Stimulated activated naive CD8-positive, alpha-beta T cell treated with anti-CD3 and anti-CD28 coated beads, Interleukin-15, amount 100 ng/mL, for 72 hours (primary cell): ENCODE results near the gene KRTAP1-1.
"Not testable (repeated sequence)": the region's sequence is repeated elsewhere in the genome, so short reads cannot be mapped to it uniquely, and the experiment has no call there.

Experiments
- ATAC-seq: fragments of 150-1000 bp; cut with Tn5 transposase; 2 replicates; pipeline ENCODE4 v1.10.0; 2021; ENCODE audit warnings: mild to moderate bottlenecking, moderate library complexity
- DNase-seq, 2 donors: peaks; one replicate each; pipeline ENCODE4 v3.0.0; 2021 to 2022
- H3K27ac Mint-ChIP-seq, 2 donors: one replicate each; pipeline ENCODE4 v1.8.0; 2022; ENCODE audit warnings: mild to moderate bottlenecking in 2 of 2, mixed read lengths in 2 of 2, moderate library complexity in 2 of 2
- H3K27me3 Mint-ChIP-seq: one replicate; pipeline ENCODE4 v1.8.0; 2022; ENCODE audit warnings: mixed read lengths
- H3K4me1 Mint-ChIP-seq: one replicate; pipeline ENCODE4 v1.8.0; 2022; ENCODE audit warnings: mild to moderate bottlenecking, mixed read lengths
- H3K4me3 Mint-ChIP-seq, 2 donors: one replicate each; pipeline ENCODE4 v1.8.0; 2022; ENCODE audit warnings: mild to moderate bottlenecking in 2 of 2, mixed read lengths in 2 of 2, moderate library complexity in 1 of 2
- H3K9me3 Mint-ChIP-seq, 2 donors: one replicate each; pipeline ENCODE4 v1.8.0; 2022; ENCODE audit warnings: mixed read lengths in 2 of 2

Gene KRTAP1-1, protein sequence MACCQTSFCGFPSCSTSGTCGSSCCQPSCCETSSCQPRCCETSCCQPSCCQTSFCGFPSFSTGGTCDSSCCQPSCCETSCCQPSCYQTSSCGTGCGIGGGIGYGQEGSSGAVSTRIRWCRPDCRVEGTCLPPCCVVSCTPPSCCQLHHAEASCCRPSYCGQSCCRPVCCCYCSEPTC

DNA sequence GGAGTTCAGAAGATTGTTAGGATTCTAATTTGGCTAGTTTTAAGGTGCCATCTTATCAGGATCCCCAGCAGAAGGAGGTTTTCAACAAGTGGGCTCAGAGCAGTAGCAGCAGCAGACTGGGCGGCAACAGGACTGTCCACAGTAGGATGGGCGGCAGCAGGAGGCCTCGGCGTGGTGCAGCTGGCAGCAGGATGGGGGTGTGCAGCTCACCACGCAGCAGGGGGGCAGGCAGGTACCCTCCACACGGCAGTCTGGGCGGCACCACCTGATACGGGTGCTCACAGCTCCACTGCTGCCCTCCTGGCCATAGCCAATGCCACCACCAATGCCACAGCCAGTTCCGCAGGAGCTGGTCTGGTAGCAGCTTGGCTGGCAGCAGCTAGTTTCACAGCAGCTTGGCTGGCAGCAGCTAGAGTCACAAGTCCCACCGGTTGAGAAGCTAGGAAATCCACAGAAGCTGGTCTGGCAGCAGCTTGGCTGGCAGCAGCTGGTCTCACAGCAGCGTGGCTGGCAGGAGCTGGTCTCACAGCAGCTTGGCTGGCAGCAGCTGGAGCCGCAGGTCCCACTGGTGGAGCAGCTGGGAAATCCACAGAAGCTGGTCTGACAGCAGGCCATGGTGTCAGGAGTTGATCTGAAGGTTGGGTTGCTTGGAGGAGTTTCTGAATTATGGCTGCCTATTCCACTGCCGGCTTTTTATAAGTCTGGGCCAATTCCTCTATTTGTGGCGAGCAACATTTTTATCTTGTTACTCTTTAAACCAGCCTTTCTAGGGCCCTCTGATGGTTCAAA is at the start of gene KRTAP1-1:
Gene KRTAP1-1 (minus strand): TSS at position 668 of the 789 bp plus-strand sequence. CDS start 53 bp downstream, at position 615.
- not testable (repeated sequence) for H3K4me3 Mint-ChIP-seq

DNA sequence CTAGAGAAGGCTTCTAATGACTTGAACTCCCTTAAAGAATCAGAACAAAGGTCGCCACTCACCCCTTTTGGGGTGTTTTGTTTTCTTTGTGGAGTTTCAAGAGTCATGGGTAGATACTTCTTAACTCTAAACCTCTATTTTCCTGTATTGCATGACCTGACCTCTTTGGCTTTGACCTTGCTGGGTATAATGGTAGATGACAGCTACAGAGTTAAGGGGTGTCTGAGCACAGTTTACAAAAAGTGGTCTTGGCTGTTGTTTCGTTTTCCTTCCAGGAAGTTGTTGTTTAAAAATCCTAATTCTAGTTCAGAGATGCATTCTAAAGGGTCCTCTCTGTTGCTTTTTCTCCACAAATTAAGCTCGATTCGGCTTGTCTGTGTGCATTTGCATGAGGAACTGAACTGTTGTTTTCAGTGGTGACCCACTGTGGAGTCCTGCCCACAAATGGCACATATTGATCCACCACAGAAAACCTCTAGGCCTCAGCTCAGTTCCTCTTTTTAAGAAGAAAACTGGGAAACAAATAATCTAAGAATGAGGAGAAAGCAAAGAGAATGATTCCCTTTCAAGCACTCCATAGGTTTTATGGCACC is 47.6 kb upstream of the KRTAP1-1 start:
- not testable (repeated sequence) for H3K4me1 Mint-ChIP-seq, H3K27me3 Mint-ChIP-seq, DNase-seq, H3K27ac Mint-ChIP-seq, H3K9me3 Mint-ChIP-seq, ATAC-seq, H3K4me3 Mint-ChIP-seq

More for the DNA sequence above, at the start of gene KRTAP1-1:
- ATAC-seq, H3K27ac Mint-ChIP-seq, H3K27me3 Mint-ChIP-seq, DNase-seq, H3K9me3 Mint-ChIP-seq, H3K4me1 Mint-ChIP-seq: not testable (repeated sequence)

DNA sequence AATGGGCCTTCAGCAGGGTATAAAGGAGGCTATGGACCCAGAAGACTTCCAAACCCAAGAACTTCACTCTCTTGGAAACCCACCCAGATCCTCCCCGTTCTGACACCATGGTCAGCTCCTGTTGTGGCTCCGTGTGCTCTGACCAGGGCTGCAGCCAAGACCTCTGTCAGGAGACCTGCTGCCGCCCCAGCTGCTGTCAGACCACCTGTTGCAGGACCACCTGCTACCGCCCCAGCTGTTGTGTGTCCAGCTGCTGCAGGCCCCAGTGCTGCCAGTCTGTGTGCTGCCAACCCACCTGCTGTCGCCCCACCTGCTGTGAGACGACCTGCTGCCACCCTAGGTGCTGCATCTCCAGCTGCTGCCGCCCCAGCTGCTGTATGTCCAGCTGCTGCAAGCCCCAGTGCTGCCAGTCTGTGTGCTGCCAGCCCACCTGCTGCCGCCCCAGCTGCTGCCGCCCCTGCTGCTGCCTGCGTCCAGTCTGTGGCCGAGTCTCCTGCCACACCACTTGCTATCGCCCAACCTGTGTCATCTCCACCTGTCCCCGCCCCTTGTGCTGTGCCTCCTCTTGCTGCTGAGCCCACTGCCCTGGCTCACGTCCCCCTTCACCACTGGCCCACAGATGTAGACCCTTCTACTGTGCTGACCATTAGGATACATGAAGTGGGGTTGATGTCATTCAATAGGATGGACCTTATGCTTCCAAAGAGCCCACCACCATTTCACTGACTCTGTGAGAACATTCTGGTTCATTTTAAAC is 43.0 kb upstream of the KRTAP1-1 start, which contains the start of gene KRTAP4-7:
Gene KRTAP4-7 (plus strand): TSS at position 51 of the 757 bp plus-strand sequence. CDS start 57 bp downstream, at position 108.
- not testable (repeated sequence) for H3K27me3 Mint-ChIP-seq, H3K9me3 Mint-ChIP-seq, H3K4me1 Mint-ChIP-seq, ATAC-seq, H3K4me3 Mint-ChIP-seq, H3K27ac Mint-ChIP-seq, DNase-seq

DNA sequence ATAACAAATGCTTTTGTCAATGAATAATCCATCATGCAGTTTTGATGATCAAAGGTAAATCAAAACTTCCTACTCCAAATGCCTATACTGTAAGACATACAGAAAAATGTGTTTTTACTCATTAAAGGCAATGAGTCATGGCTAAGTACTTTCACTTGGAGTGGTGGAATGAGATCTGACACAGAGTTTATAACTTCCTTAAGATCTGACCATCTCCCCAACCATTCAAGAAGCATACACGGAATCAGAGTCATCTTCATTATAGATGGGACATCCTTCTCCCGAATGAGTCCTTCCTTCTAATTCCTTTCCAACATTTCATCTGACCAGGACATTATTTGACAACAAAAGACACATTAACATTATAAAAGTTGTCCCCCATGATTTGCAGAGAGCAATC is 42.2 kb upstream of the KRTAP1-1 start:
- H3K9me3 Mint-ChIP-seq, ATAC-seq, H3K27me3 Mint-ChIP-seq, H3K4me1 Mint-ChIP-seq, H3K27ac Mint-ChIP-seq, DNase-seq, H3K4me3 Mint-ChIP-seq: not testable (repeated sequence)

DNA sequence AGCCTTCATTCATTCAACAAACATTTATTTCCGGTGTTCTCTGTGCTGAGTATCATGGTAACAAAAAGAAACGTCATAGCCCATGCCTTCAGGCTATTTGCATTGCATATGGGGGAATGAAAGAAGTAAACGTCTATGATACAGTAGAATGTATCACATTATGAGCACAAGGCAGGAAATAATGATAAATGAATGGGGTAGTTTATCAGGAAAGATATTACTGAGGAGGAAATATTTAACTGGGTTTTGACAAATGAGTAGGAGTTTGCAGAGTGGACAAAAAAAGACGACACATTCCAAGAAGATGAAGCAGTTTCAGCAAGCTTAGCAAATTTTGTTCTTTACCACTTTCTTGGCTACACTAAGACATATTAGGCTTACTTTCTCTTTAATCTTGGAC is 41.4 kb upstream of the KRTAP1-1 start:
- Mint-ChIP-seq H3K9me3 (no peaks in the 10 kb centered on the region), H3K27ac (no peak overlapping the region), H3K4me3 (no peak overlapping the region), H3K27me3 (no peaks in the 10 kb centered on the region), H3K4me1 (no peaks in the 10 kb centered on the region)
- ATAC-seq (no peak), DNase-seq (no peak)

DNA sequence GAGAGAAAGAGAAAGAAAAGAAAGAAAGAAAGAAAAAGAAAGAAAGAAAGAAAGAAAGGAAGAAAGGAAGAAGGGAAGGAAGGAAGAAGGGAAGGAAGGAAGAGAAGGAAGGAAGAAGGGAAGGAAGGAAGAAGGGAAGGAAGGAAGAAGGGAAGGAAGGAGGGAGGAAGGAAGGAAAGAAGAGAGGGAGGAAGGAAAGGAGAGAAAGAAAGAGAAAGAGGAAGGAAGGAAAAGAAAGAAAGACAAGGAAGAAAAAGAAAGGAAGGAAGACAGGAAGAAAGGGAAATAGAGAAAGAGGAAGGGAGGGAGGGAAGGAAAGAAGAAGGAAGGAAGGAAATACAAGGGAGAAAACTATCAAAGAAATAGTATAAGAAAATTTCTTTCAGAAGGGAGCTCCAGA is 35.5 kb upstream of the KRTAP1-1 start:
- Mint-ChIP-seq H3K4me1 (no peaks in the 10 kb centered on the region), H3K27me3 (peaks cover 10% of the 10 kb centered on the region), H3K9me3 (peaks cover 0 to 6% of the 10 kb centered on the region in 2 donors), H3K4me3 (no peak overlapping the region), H3K27ac (no peak overlapping the region)
- ATAC-seq (no peak), DNase-seq (no peak)

DNA sequence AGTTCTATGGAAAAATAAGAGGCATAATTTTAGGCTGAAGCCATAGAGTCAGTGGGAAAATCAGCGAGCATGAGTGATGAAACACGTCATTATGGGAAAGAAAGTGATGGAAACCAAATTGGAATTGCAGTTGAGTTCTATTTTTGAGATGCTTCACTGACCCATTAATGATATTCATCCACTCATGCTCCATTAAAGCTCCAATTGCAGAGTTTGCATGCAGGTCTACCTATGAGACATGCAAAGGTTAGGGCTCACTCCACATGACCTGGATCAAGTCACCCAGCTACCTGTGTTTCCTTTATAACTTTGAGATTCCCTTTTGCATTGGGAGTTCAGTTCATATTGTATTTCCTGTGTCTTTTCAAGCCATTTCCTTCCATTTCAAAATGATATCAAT is 32.4 kb upstream of the KRTAP1-1 start:
- H3K4me3 Mint-ChIP-seq: no peak overlapping the region
- peaks cover 10% of the 10 kb centered on the region for H3K27me3 Mint-ChIP-seq
- peaks cover 0 to 6% of the 10 kb centered on the region in 2 donors for H3K9me3 Mint-ChIP-seq
- DNase-seq (no peak), ATAC-seq (no peak)
- no peaks in the 10 kb centered on the region for H3K4me1 Mint-ChIP-seq
- H3K27ac Mint-ChIP-seq: no peak overlapping the region

DNA sequence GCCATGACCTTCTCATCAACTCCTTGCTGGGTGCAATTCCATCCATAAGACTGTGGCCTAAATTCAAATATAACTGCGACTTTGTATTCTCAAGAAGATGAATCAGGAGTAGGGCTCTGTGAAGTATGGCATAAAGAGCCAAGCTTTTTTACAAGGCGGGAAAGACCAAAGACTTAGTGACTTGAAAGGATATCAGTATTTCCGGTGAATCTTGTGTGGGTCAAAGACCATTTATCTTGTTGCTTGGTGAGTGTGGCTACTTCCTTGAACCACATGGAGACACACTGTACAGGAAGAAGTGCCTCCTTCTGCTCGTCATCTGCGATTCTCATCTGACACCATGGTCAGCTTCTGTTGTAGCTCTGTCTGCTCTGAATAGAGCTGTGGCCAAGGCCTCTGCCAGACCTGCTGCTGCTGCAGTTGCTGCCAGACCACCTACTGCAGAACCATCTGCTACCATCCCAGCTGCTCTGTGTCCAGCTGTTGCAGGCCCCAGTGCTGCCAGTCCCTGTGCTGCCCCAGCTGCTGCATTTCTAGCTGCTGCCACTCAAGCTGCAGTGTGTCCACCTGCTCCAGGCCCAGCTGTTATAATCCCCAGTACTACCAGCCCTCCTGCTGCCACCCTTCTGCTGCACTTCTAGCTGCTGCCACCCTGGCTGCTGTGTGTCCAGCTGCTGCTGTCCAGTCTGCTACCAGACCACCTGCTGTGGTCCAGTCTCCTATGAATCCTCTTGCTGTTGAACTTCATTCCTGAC is 30.5 kb upstream of the KRTAP1-1 start:
- ATAC-seq (no peak), DNase-seq (no peak)
- no peaks in the 10 kb centered on the region for H3K4me1 Mint-ChIP-seq
- peak overlapping the region in 1 of 2 donors; percentile 55 for H3K27ac Mint-ChIP-seq
- peaks cover 0 to 5% of the 10 kb centered on the region in 2 donors for H3K9me3 Mint-ChIP-seq
- no peak overlapping the region for H3K4me3 Mint-ChIP-seq
- peaks cover 10% of the 10 kb centered on the region for H3K27me3 Mint-ChIP-seq

DNA sequence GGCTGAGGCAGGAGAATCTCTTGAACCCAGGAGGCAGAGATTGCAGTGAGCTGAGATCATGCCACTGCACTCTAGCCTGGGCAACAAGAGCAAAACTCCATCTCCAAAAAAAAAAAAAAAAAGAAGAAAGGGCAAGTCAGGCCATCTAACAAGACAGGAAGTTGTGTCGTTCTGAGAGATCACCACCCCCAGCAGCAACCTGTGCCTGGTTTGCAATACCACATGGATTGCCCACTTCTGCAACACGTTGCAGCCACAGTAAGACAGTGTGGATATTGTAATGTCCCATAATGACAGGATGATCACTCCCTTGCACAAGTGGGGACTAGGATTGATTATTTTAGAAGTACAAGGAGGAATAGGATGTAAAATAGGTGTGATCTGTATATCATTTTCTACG is 27.8 kb upstream of the KRTAP1-1 start:
- ATAC-seq: no peak
- no peaks in the 10 kb centered on the region for H3K9me3 Mint-ChIP-seq
- peaks cover 6% of the 10 kb centered on the region for H3K4me1 Mint-ChIP-seq

DNA sequence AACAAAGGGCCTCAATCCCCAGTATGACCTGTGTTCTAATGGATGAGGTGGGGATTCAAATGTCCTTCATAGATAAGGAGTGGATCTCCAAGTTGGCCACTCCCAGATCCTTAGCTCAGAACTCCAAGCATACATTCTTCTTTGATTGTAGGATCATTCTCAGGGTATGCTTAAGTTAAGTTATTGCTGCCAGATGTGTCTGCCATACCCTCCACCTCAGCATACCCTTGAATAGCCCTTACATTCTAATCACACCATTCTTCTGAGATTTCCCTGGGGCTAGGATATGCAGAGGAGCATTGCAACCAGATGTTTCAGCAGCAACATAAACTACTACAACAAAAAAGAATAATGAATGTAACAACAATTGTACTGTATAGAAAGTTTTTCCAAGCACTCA is 26.0 kb upstream of the KRTAP1-1 start:
- Mint-ChIP-seq H3K27me3 (no peaks in the 10 kb centered on the region), H3K27ac (no peak overlapping the region), H3K9me3 (no peaks in the 10 kb centered on the region), H3K4me1 (peaks cover 6% of the 10 kb centered on the region), H3K4me3 (no peak overlapping the region)
- DNase-seq (no peak), ATAC-seq (no peak)

More for the DNA sequence above, 27.8 kb upstream of the KRTAP1-1 start:
- no peak for DNase-seq
- no peak overlapping the region for H3K27ac Mint-ChIP-seq
- H3K4me3 Mint-ChIP-seq: no peak overlapping the region
- H3K27me3 Mint-ChIP-seq: no peaks in the 10 kb centered on the region

DNA sequence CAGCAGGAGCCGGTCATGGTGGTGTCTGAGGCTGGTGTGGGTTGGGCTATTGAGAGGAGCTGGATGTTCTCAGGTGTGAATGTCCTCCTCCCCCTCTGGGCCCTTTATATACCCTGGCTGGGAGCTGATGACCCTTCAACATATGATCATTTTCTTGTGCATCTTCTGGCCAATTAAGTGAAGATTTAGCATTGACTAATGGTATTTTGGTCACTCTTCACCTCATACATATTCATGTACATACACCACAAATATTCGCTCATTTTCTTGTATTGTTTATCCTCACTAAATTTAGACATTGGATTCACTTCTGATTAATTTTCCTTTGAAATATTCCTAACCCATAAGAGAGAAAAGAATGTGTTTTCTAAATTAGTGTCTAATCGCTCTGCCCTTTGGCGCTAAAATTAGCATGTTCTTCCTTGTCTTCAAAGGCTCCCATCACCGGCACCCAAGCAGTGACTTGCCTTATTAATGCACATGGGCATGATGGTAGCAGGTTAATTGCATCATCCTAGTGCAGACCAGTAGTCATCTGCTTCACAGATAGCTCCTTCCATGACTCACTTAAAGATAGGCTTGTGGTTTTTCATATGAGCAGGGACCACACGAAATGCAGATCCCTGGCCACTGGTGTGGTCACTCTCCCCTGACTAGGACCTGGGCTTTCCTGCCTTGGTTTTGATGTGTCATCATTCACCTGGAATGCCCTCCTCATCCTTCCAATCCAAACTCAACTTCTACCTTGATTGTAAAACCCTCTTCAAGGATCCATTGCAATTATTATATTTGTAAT is 24.8 kb upstream of the KRTAP1-1 start, which contains the start of gene KRTAP2-4:
Gene KRTAP2-4 (minus strand): TSS at position 51 of the 796 bp plus-strand sequence. CDS start 34 bp downstream, at position 17.
- H3K4me1 Mint-ChIP-seq: peaks cover 6% of the 10 kb centered on the region
- peak; percentile 56 for ATAC-seq
- no peak for DNase-seq
- peaks cover 3% of the 10 kb centered on the region for H3K27me3 Mint-ChIP-seq
- no peak within 1 kb of the TSS for H3K4me3 Mint-ChIP-seq
- H3K9me3 Mint-ChIP-seq: no peaks in the 10 kb centered on the region
- peak within 1 kb of the TSS in 1 of 2 donors; percentile 68 for H3K27ac Mint-ChIP-seq

DNA sequence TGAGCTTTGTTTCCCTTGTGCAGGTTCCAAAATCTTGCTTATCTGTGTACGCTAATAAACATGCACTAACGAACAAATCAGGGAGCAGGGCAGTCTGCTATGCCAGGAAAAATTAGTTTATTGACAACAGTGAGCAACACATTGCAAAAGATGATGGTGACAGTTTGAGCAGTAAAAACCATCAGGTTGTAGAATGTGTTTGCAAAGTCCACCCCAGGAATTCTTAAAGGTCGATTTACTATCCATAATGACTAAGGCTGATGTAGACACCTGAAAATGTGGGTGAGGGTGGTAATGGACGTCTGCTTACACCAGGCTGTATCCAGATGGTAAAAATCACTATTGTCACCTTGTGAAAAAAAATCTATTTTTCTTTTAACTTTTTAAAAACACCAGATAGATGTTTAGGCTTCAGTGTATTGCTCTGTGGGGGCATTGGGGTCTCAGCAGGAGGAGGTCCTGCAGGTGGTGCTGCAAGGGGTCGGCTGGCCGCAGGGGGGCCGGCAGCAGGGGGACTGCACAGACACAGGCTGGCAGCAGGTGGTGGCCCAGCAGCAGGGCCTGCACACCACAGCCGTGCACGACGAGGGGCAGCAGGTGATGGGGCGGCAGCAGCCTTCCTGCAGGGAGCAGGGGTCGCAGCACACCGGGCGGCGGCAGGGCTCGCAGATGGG is 23.9 kb upstream of the KRTAP1-1 start:
- H3K4me3 Mint-ChIP-seq, H3K27ac Mint-ChIP-seq, DNase-seq, H3K4me1 Mint-ChIP-seq, H3K9me3 Mint-ChIP-seq, ATAC-seq: not testable (repeated sequence)
- H3K27me3 Mint-ChIP-seq: peaks cover 11% of the 10 kb centered on the region

DNA sequence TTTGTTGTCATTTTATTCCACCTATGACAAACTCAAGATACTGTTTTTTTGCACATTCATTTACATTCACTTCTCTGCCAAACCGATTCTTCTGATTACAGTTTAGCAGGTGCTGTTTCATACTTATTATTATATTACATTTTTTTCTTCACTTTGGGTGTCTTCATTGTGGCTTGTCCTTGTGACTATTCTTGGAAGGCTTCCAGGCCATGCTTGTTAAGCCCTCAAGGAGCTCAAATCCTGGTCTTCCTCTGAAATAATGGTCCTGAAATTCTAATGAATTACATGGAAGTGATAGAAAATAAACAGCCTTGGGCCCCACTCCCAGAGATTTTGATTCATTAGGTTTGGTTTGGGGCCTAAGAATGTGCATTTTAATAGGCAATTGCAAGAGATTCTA is 23.1 kb upstream of the KRTAP1-1 start:
- Mint-ChIP-seq H3K27me3 (peaks cover 20% of the 10 kb centered on the region), H3K4me1 (peaks cover 6% of the 10 kb centered on the region), H3K4me3 (no peak overlapping the region), H3K9me3 (no peaks in the 10 kb centered on the region), H3K27ac (no peak overlapping the region)
- DNase-seq (no peak), ATAC-seq (no peak)

DNA sequence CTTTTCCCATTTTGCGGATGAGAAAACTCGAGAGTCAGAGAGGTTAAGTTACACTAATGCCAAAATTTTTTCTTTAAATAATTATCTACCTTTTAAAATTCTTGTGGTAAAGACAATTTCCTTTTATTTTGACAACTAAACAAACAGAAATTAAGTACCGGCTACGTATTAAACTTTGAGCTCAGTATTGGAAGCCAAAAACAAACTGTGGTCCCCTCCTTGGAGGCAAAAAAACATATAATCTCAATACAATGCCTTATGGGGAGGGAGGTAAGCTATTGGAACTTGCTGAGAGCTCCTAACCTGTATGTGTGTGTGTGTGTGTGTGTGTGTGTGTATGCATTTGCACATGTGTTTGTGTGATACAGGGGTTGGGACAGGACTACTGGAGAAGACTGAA is 22.2 kb upstream of the KRTAP1-1 start:
- H3K4me3 Mint-ChIP-seq: no peak overlapping the region
- peaks cover 28% of the 10 kb centered on the region for H3K27me3 Mint-ChIP-seq
- no peak overlapping the region for H3K27ac Mint-ChIP-seq
- no peak for DNase-seq
- peaks cover 6% of the 10 kb centered on the region for H3K4me1 Mint-ChIP-seq
- no peaks in the 10 kb centered on the region for H3K9me3 Mint-ChIP-seq
- ATAC-seq: no peak
